Activated T-helper 17 cell treated with anti-CD3 and anti-CD28 coated beads, Interleukin-2, amount 50 U/mL, for 72 hours (primary cell): Measurements from ENCODE around the gene CCNL2. TPM values are rescaled to one million over a fixed set of nuclear protein-coding genes. Genes with fewer than 3 reads are reported as not detected.
"Not testable (repeated sequence)": the region's sequence is repeated elsewhere in the genome, so short reads cannot be mapped to it uniquely, and the experiment has no call there.

Experiments used
- ATAC-seq: fragments of 150-1000 bp; cut with Tn5 transposase; replicated peaks from 2 replicates; pipeline ENCODE4 v1.10.0; 2021; ENCODE audit warnings: mild to moderate bottlenecking, moderate library complexity
- H3K27ac Mint-ChIP-seq: one replicate; pipeline ENCODE4 v1.8.0; 2022; ENCODE audit warnings: mixed read lengths
- H3K27me3 Mint-ChIP-seq: one replicate; pipeline ENCODE4 v1.8.0; 2022; ENCODE audit warnings: mixed read lengths
- H3K36me3 Mint-ChIP-seq: one replicate; pipeline ENCODE4 v1.8.0; 2022; ENCODE audit warnings: low read depth, mild to moderate bottlenecking, mixed read lengths
- H3K4me1 Mint-ChIP-seq: one replicate; pipeline ENCODE4 v1.8.0; 2022; ENCODE audit warnings: mixed read lengths
- H3K4me3 Mint-ChIP-seq: one replicate; pipeline ENCODE4 v1.8.0; 2022; ENCODE audit warnings: mild to moderate bottlenecking, mixed read lengths
- H3K9me3 Mint-ChIP-seq: one replicate; pipeline ENCODE4 v1.8.0; 2022; ENCODE audit warnings: mixed read lengths
- total RNA-seq, 2 donors: library from RNA; stranded (reverse); gene quantifications; one replicate each; pipeline ENCODE4 v1.2.3, GENCODE V29; 2022

Gene CCNL2
- total RNA-seq, 2 donors from 2014 or later, result 103 to 107 TPM

GRCh38 chr1:1435106-1435903, 36.2 kb upstream of the CCNL2 start, which contains the start of gene VWA1:
Gene VWA1, plus strand, starts transcription at chr1:1435690. Its CDS starts 59 bp downstream, at chr1:1435749.
- no peaks in the 10 kb centered on the region for H3K4me1 Mint-ChIP-seq
- ATAC-seq, result peak; percentile 75
- H3K27ac Mint-ChIP-seq, result no peak within 1 kb of the TSS
- H3K27me3 Mint-ChIP-seq, result peaks cover 3% of the 10 kb centered on the region
- no peaks in the 10 kb centered on the region for H3K9me3 Mint-ChIP-seq
- H3K36me3 Mint-ChIP-seq, result no peaks in the 10 kb centered on the region
- peak within 1 kb of the TSS; percentile 55 for H3K4me3 Mint-ChIP-seq

- H3K4me3 Mint-ChIP-seq, result peak overlapping the region; percentile 55
- H3K27me3 Mint-ChIP-seq, result peaks cover 3% of the 10 kb centered on the region
- no peaks in the 10 kb centered on the region for H3K9me3 Mint-ChIP-seq
- ATAC-seq, result no peak
- no peaks in the 10 kb centered on the region for H3K36me3 Mint-ChIP-seq
- H3K27ac Mint-ChIP-seq, result no peak overlapping the region
- no peaks in the 10 kb centered on the region for H3K4me1 Mint-ChIP-seq
Measured at GRCh38 chr1:1434824-1435105, 35.6 kb upstream of the CCNL2 start.

GRCh38 chr1:1434131-1434823, 35.1 kb upstream of the CCNL2 start:
- ATAC-seq, result no peak
- Mint-ChIP-seq H3K27ac (no peak overlapping the region), H3K9me3 (no peaks in the 10 kb centered on the region), H3K27me3 (peaks cover 3% of the 10 kb centered on the region), H3K4me1 (no peaks in the 10 kb centered on the region), H3K4me3 (peak overlapping the region; percentile 55), H3K36me3 (no peaks in the 10 kb centered on the region)

- no peaks in the 10 kb centered on the region for H3K4me1 Mint-ChIP-seq
- no peak overlapping the region for H3K27ac Mint-ChIP-seq
- H3K9me3 Mint-ChIP-seq, result no peaks in the 10 kb centered on the region
- H3K27me3 Mint-ChIP-seq, result peaks cover 3% of the 10 kb centered on the region
- no peaks in the 10 kb centered on the region for H3K36me3 Mint-ChIP-seq
- ATAC-seq, result peak; percentile 80
- peak overlapping the region; percentile 6 for H3K4me3 Mint-ChIP-seq
Measured at GRCh38 chr1:1433804-1434130, 34.6 kb upstream of the CCNL2 start.

GRCh38 chr1:1432951-1433803, 34.0 kb upstream of the CCNL2 start:
- H3K9me3 Mint-ChIP-seq, result no peaks in the 10 kb centered on the region
- peak; percentile 10 for ATAC-seq

GRCh38 chr1:1432274-1432950, 33.3 kb upstream of the CCNL2 start:
- H3K9me3 Mint-ChIP-seq, result no peaks in the 10 kb centered on the region
- no peak overlapping the region for H3K4me3 Mint-ChIP-seq
- no peaks in the 10 kb centered on the region for H3K36me3 Mint-ChIP-seq
- ATAC-seq, result no peak
- H3K4me1 Mint-ChIP-seq, result no peaks in the 10 kb centered on the region
- peaks cover 7% of the 10 kb centered on the region for H3K27me3 Mint-ChIP-seq
- H3K27ac Mint-ChIP-seq, result no peak overlapping the region

More at GRCh38 chr1:1432951-1433803, 34.0 kb upstream of the CCNL2 start:
- no peaks in the 10 kb centered on the region for H3K4me1 Mint-ChIP-seq
- H3K27me3 Mint-ChIP-seq, result peaks cover 7% of the 10 kb centered on the region
- H3K36me3 Mint-ChIP-seq, result no peaks in the 10 kb centered on the region
- H3K4me3 Mint-ChIP-seq, result peak overlapping the region; percentile 6
- no peak overlapping the region for H3K27ac Mint-ChIP-seq

- no peak overlapping the region for H3K4me3 Mint-ChIP-seq
- ATAC-seq, result no peak
- no peak overlapping the region for H3K27ac Mint-ChIP-seq
- H3K27me3 Mint-ChIP-seq, result peaks cover 7% of the 10 kb centered on the region
- no peaks in the 10 kb centered on the region for H3K4me1 Mint-ChIP-seq
- no peaks in the 10 kb centered on the region for H3K9me3 Mint-ChIP-seq
- H3K36me3 Mint-ChIP-seq, result no peaks in the 10 kb centered on the region
Measured at GRCh38 chr1:1431845-1432273, 32.7 kb upstream of the CCNL2 start.

DNA sequence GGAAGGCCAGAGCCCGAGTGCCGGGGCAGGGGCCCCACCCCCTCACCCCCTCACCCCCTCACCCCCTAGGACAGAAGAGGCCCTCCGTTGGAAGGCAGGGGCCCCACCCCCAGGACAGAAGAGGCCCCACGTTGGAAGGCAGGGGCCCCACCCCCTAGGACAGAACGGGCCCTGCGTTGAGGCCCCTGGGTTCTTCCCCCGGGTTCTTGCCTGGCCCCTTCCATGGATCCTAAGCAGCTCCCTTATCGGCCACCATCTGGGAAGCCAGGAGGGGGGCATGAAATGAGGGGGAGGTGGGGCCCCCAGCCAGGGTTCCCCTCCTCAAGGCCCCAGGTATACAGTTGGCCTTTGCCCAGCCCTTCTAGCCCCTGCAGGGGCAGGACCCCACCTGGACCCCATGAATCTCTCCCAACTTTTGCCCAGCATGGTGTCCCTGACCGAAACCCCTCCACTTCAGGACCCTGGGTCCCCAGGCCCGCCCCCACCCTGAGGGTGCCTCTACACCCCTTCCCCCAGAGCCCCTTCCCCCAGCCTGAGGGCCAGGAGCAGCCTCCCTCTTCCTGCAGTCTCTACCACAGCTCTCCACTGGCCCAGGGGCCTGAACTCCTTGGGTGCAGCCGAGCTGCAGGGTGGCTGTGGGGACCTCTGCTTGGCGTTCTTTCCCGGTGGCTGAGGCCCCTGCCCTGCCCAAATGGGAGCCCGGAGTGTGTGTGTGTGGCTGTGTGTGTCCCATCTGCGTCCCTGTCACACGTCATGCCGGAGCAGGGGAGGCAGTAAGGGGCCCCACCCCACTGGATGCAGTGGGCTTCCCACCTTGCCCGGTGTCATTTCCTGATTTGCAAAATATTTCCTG, 32.1 kb upstream of the CCNL2 start:
- no peaks in the 10 kb centered on the region for H3K4me1 Mint-ChIP-seq
- ATAC-seq, result no peak
- H3K27ac Mint-ChIP-seq, result no peak overlapping the region
- peaks cover 10% of the 10 kb centered on the region for H3K27me3 Mint-ChIP-seq
- no peaks in the 10 kb centered on the region for H3K9me3 Mint-ChIP-seq
- H3K36me3 Mint-ChIP-seq, result no peaks in the 10 kb centered on the region
- no peak overlapping the region for H3K4me3 Mint-ChIP-seq

DNA sequence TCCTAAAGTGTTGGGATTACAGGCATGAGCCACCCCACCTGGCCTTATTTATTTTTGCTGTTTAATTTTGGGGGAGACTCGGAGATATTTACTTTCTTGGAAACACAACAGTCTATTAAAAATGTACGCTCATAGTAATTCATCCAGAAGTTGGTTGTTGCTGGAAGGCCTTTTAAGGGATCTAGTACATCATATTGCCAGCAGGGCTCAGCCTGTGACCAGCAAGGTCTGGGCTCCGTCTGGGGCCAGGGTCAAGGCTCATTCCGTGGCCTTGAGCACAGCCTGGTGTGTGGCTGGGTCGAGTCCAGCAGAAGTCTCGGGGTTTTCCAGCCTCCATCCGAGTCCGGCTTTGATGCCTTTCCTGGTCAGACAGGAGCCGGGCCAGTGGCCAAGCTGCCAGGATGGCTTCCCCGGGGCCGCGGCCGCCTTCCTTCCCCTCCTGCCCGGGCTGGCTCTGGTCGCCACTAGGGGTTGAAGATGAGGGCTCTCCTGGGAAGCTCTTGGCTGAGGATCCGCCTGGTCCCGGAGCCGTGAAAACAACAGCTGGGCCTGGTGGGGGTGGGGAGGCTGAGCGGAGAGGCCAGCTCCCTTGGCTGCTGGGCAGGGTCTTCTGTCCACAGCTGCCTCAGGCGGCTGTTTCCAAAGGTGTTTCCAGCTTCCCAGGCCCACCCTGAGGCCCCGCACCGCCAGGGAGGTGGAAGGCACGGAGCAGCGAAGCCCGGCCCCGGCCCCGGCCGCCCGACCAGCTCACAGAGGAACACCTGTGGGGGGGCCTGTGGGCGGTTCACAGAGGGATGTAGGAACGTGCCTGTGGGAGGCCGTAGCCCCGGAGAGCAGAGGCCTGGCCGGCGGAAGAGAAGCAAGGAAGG, 31.2 kb upstream of the CCNL2 start:
- Mint-ChIP-seq H3K9me3 (no peaks in the 10 kb centered on the region), H3K4me3 (no peak overlapping the region), H3K27ac (no peak overlapping the region), H3K4me1 (no peaks in the 10 kb centered on the region), H3K27me3 (peaks cover 10% of the 10 kb centered on the region), H3K36me3 (no peaks in the 10 kb centered on the region)
- no peak for ATAC-seq

DNA sequence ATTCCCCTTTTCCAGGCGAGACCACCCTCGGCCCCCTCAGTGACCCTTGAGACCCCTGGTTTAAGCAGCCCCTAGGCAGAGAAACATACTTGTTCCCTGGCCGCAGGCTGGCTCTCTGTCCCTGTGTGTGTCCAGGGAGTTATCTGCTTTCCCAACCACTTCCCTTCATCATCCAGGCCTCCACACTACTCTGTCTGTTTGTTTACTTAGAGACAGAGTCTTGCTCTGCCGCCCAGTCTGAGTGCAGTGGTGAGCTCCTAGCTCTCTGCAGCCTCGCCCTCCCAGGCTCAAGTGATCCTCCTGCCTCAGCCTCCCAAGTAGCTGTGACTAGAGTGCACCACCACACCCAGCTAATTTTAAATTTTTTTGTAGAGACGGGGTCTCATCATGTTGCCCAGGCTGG, 30.5 kb upstream of the CCNL2 start:
- H3K4me1 Mint-ChIP-seq, result no peaks in the 10 kb centered on the region
- no peak overlapping the region for H3K27ac Mint-ChIP-seq
- H3K9me3 Mint-ChIP-seq, result no peaks in the 10 kb centered on the region
- H3K4me3 Mint-ChIP-seq, result no peak overlapping the region
- no peak for ATAC-seq
- peaks cover 7% of the 10 kb centered on the region for H3K27me3 Mint-ChIP-seq
- H3K36me3 Mint-ChIP-seq, result no peaks in the 10 kb centered on the region

DNA sequence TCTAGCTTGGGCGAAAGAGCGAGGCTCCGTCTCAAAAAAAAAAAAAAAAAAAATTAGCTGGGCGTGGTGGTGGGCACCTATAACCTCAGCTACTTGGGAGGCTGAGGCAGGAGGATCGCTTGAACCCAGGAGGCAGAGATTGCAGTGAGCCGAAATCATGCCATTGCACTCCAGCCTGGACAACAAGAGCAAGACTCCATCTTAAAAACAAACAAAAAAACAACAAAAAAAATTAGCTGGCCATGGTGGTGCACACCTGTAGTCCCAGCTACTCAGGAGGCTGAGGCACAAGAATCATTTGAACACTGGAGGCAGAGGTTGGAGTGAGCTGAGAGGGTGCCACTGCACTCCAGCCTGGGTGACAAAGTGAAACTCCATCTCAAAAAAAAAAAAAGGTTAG, 29.8 kb upstream of the CCNL2 start:
- not testable (repeated sequence) for ATAC-seq, H3K27ac Mint-ChIP-seq, H3K9me3 Mint-ChIP-seq, H3K36me3 Mint-ChIP-seq, H3K27me3 Mint-ChIP-seq, H3K4me1 Mint-ChIP-seq
- H3K4me3 Mint-ChIP-seq, result peak overlapping the region; percentile 21

DNA sequence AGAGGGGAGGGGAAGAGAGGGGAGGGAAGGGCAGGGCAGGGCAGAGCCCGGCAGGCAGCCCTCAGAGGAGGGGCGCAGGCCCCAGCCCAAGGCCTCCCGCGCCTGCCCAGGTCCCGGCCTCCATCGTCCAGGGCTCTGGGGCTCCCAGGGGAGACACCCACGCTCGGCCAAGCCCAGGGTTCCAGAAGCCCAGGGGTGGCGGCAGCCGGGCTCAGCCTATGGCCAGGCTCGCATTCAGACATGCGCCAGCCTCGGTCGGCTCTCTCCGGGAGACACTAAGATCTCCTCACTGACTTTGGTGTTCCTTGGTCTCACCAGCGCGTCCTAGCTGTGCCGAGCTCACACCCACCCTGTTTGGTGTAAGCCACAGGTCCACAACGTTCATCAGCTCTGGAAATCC, 29.0 kb upstream of the CCNL2 start:
- no peak overlapping the region for H3K27ac Mint-ChIP-seq
- H3K27me3 Mint-ChIP-seq, result peaks cover 7% of the 10 kb centered on the region
- no peaks in the 10 kb centered on the region for H3K36me3 Mint-ChIP-seq
- no peak for ATAC-seq
- H3K4me3 Mint-ChIP-seq, result peak overlapping the region; percentile 21
- H3K4me1 Mint-ChIP-seq, result no peaks in the 10 kb centered on the region
- H3K9me3 Mint-ChIP-seq, result no peaks in the 10 kb centered on the region

DNA sequence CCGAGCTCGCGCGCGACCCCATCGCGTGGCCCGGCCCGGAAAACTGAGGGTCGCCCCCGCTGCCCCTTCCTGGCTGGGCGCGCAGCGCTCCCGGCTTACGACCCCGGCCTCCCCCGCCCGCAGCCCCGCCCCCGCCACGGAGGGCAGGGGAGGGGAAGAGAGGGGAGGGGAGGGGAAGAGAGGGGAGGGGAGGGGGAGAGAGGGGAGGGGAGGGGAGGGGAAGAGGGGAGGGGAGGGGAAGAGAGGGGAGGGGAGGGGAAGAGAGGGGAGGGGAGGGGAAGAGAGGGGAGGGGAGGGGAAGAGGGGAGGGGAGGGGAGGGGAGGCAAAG, 28.6 kb upstream of the CCNL2 start:
- H3K9me3 Mint-ChIP-seq, result no peaks in the 10 kb centered on the region
- ATAC-seq, result no peak
- peaks cover 8% of the 10 kb centered on the region for H3K27me3 Mint-ChIP-seq
- no peaks in the 10 kb centered on the region for H3K4me1 Mint-ChIP-seq
- H3K27ac Mint-ChIP-seq, result no peak overlapping the region
- H3K36me3 Mint-ChIP-seq, result no peaks in the 10 kb centered on the region
- H3K4me3 Mint-ChIP-seq, result no peak overlapping the region
